CD1c-positive myeloid dendritic cell (primary cell): Measurements from ENCODE around the gene CEL.

Experiments
- DNase-seq: peaks from one replicate; pipeline ENCODE4 v3.0.0-alpha.2; 2016; ENCODE audit errors: extremely low spot score

Gene CEL

GRCh38 chr9:133116346-133117231, 54.8 kb downstream of the CEL start:
- no peak for DNase-seq

GRCh38 chr9:133117271-133118178, 55.7 kb downstream of the CEL start:
- DNase-seq = peak; percentile 62

- DNase-seq = no peak
Measured at GRCh38 chr9:133118179-133118520, 56.4 kb downstream of the CEL start.

- DNase-seq = no peak
Measured at GRCh38 chr9:133118568-133118967, 56.8 kb downstream of the CEL start.

GRCh38 chr9:133119103-133119845, 57.5 kb downstream of the CEL start:
- peak; percentile 30 for DNase-seq

- DNase-seq = no peak
Measured at GRCh38 chr9:133119846-133120500, 58.2 kb downstream of the CEL start.

GRCh38 chr9:133120501-133121197, 58.9 kb downstream of the CEL start:
- DNase-seq = no peak
